ENCODE measurements around the gene NCOA3. TPM values are rescaled to one million over a fixed set of nuclear protein-coding genes. Genes with fewer than 3 reads are reported as not detected.

The NCOA3 gene
- total RNA-seq, 1 donor from 2014 or later: 45.9 TPM

- Mint-ChIP-seq H3K27ac (no peak overlapping the region), H3K9me3 (no peaks in the 10 kb centered on the region), H3K36me3 (no peaks in the 10 kb centered on the region), H3K4me3 (no peak overlapping the region), H3K4me1 (no peaks in the 10 kb centered on the region), H3K27me3 (ENCODE audit: low read depth) (no peaks in the 10 kb centered on the region)
- TF ChIP-seq CTCF (IDR thresholded peaks at IDR 0.05; ENCODE audit: unreplicated experiment): no peak
- DNase-seq (ENCODE audit: low spot score in 2 of 2, unreplicated experiment in 2 of 2): no peak
These were observed 26.2 kb upstream of the NCOA3 start for GRCh38 chr20:47475419-47476044.

- Mint-ChIP-seq H3K27me3 (ENCODE audit: low read depth) (no peaks in the 10 kb centered on the region), H3K9me3 (no peaks in the 10 kb centered on the region), H3K36me3 (no peaks in the 10 kb centered on the region), H3K4me1 (no peaks in the 10 kb centered on the region), H3K27ac (no peak overlapping the region), H3K4me3 (no peak overlapping the region)
- no peak for DNase-seq (ENCODE audit: low spot score in 2 of 2, unreplicated experiment in 2 of 2)
- TF ChIP-seq CTCF (IDR thresholded peaks at IDR 0.05; ENCODE audit: unreplicated experiment): no peak
These were observed 25.2 kb upstream of the NCOA3 start for GRCh38 chr20:47476452-47476851.

GRCh38 chr20:47479093-47479492 lies 22.6 kb upstream of the NCOA3 start:
- TF ChIP-seq CTCF (IDR thresholded peaks at IDR 0.05; ENCODE audit: unreplicated experiment): no peak
- Mint-ChIP-seq H3K4me3 (no peak overlapping the region), H3K4me1 (peaks cover 6% of the 10 kb centered on the region), H3K27ac (no peak overlapping the region), H3K36me3 (no peaks in the 10 kb centered on the region), H3K9me3 (no peaks in the 10 kb centered on the region), H3K27me3 (ENCODE audit: low read depth) (no peaks in the 10 kb centered on the region)
- no peak for DNase-seq (ENCODE audit: low spot score in 2 of 2, unreplicated experiment in 2 of 2)

- no peak for TF ChIP-seq CTCF (IDR thresholded peaks at IDR 0.05; ENCODE audit: unreplicated experiment)
- no peaks in the 10 kb centered on the region for H3K9me3 Mint-ChIP-seq
- no peaks in the 10 kb centered on the region for H3K36me3 Mint-ChIP-seq
- DNase-seq (ENCODE audit: low spot score in 2 of 2, unreplicated experiment in 2 of 2): no peak
- no peak overlapping the region for H3K4me3 Mint-ChIP-seq
- H3K4me1 Mint-ChIP-seq: peaks cover 6% of the 10 kb centered on the region
- H3K27me3 Mint-ChIP-seq (ENCODE audit: low read depth): no peaks in the 10 kb centered on the region
- H3K27ac Mint-ChIP-seq: no peak overlapping the region
These were observed 22.2 kb upstream of the NCOA3 start for GRCh38 chr20:47479506-47479905.

- peaks cover 6% of the 10 kb centered on the region for H3K4me1 Mint-ChIP-seq
- H3K27ac Mint-ChIP-seq: no peak overlapping the region
- H3K4me3 Mint-ChIP-seq: no peak overlapping the region
- no peaks in the 10 kb centered on the region for H3K36me3 Mint-ChIP-seq
- DNase-seq (ENCODE audit: low spot score in 2 of 2, unreplicated experiment in 2 of 2): no peak
- no peaks in the 10 kb centered on the region for H3K9me3 Mint-ChIP-seq
- TF ChIP-seq CTCF (IDR thresholded peaks at IDR 0.05; ENCODE audit: unreplicated experiment): no peak
- H3K27me3 Mint-ChIP-seq (ENCODE audit: low read depth): no peaks in the 10 kb centered on the region
These were observed 21.4 kb upstream of the NCOA3 start for GRCh38 chr20:47480239-47480638.

GRCh38 chr20:47480705-47481104 lies 21.0 kb upstream of the NCOA3 start:
- H3K36me3 Mint-ChIP-seq: no peaks in the 10 kb centered on the region
- no peak overlapping the region for H3K27ac Mint-ChIP-seq
- H3K4me1 Mint-ChIP-seq: peaks cover 6% of the 10 kb centered on the region
- no peak for DNase-seq (ENCODE audit: low spot score in 2 of 2, unreplicated experiment in 2 of 2)
- H3K4me3 Mint-ChIP-seq: no peak overlapping the region
- H3K27me3 Mint-ChIP-seq (ENCODE audit: low read depth): no peaks in the 10 kb centered on the region
- TF ChIP-seq CTCF (IDR thresholded peaks at IDR 0.05; ENCODE audit: unreplicated experiment): no peak
- no peaks in the 10 kb centered on the region for H3K9me3 Mint-ChIP-seq
